Gastroesophageal sphincter (tissue), 3 donors: ENCODE measurements around the gene PJA1.

Experiments used
- EP300 ChIP-seq: sonication (generic); formaldehyde crosslinking; IDR thresholded peaks from one replicate; pipeline ENCODE4 v1.6.1; 2017; ENCODE audit warnings: antibody characterized with exemption, mild to moderate bottlenecking
- POLR2AphosphoS5 ChIP-seq: sonication (generic); formaldehyde crosslinking; IDR thresholded peaks from one replicate; pipeline ENCODE4 v1.6.1; 2017; ENCODE audit warnings: antibody characterized with exemption
- TF ChIP-seq, protein P1 (sequence below), 4 experiments: fragments of 200-600 bp in 2 of 4; fragments of 450-650 bp in 2 of 4; sonication (generic) in 1 of 4; IDR thresholded peaks; one replicate each; pipeline ENCODE4 v1.5.1; 2017 to 2019; ENCODE audit warnings: antibody characterized with exemption in 4 of 4, mild to moderate bottlenecking in 2 of 4, moderate library complexity in 2 of 4

DNA sequence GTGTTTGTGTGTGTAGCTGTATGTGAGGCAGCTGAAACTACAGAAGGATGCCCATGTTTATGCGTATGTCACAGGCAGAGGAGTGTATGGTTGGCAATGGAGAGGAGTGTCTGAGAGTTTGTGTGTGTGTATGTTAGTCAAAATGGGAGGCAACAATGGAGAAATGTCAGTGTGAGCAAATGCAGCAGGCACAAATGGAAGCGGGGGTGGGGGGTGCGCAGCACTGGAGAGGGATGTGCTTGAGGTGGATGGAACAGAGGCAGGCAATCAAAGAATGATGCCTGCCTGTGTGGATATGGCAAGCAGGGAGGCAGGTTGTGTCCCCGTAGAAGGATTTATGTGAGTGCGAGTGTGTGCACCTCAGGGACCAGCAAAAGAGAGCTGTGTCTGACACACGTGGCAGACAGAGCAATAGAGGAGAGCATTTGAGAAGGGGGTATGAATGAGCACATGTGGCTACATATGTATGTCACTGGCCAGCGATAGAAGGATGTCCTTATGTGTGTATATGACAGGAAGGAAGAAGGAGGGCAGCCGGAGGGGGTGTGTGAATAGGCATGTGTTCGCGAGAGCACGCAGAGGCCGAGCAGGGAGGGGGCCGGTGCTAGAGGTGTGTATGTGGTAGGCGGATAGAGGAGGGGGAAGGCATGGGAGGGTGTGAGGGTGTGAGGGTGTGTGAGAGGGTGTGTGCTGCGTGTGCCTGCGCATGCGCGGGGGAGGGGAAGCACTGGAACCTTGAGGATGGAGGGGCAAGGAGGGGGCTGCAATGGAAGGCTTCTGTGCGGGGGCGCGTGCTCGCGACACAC lies 1.1 kb downstream of the PJA1 start:
- TF ChIP-seq, protein P1, sequence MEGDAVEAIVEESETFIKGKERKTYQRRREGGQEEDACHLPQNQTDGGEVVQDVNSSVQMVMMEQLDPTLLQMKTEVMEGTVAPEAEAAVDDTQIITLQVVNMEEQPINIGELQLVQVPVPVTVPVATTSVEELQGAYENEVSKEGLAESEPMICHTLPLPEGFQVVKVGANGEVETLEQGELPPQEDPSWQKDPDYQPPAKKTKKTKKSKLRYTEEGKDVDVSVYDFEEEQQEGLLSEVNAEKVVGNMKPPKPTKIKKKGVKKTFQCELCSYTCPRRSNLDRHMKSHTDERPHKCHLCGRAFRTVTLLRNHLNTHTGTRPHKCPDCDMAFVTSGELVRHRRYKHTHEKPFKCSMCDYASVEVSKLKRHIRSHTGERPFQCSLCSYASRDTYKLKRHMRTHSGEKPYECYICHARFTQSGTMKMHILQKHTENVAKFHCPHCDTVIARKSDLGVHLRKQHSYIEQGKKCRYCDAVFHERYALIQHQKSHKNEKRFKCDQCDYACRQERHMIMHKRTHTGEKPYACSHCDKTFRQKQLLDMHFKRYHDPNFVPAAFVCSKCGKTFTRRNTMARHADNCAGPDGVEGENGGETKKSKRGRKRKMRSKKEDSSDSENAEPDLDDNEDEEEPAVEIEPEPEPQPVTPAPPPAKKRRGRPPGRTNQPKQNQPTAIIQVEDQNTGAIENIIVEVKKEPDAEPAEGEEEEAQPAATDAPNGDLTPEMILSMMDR (IDR thresholded peaks at IDR 0.05): no peak
- no peak for TF ChIP-seq POLR2AphosphoS5
- no peak for TF ChIP-seq EP300
